ENCODE results near the gene PITPNM2.

PITPNM2 gene

GRCh38 chr12:123150744-123151456 is at the start of gene PITPNM2:
PITPNM2 (minus strand) TSS chr12:123151090; CDS start chr12:123034590, 116,500 bp downstream.
- DNase-seq: no peak

GRCh38 chr12:123200414-123200813 is 49.5 kb upstream of the PITPNM2 start:
- DNase-seq: no peak

GRCh38 chr12:123199936-123200335 is 49.0 kb upstream of the PITPNM2 start:
- no peak for DNase-seq

GRCh38 chr12:123187637-123188036 is 36.7 kb upstream of the PITPNM2 start:
- DNase-seq: no peak

- DNase-seq: no peak
Observed at GRCh38 chr12:123180171-123180570, 29.3 kb upstream of the PITPNM2 start.

GRCh38 chr12:123171967-123172366 is 21.1 kb upstream of the PITPNM2 start:
- DNase-seq: no peak

GRCh38 chr12:123167329-123167728 is 16.4 kb upstream of the PITPNM2 start:
- DNase-seq: no peak

GRCh38 chr12:123165537-123165936 is 14.6 kb upstream of the PITPNM2 start:
- no peak for DNase-seq

GRCh38 chr12:123164710-123165261 is 13.9 kb upstream of the PITPNM2 start:
- DNase-seq: no peak

- DNase-seq: no peak
Observed at GRCh38 chr12:123164222-123164621, 13.3 kb upstream of the PITPNM2 start.

GRCh38 chr12:123163227-123163626 is 12.3 kb upstream of the PITPNM2 start:
- no peak for DNase-seq

GRCh38 chr12:123160801-123161487 is 10.1 kb upstream of the PITPNM2 start:
- no peak for DNase-seq

- DNase-seq: no peak
Observed at GRCh38 chr12:123153906-123154305, 3.0 kb upstream of the PITPNM2 start.

- no peak for DNase-seq
Observed at GRCh38 chr12:123152833-123153232, 1.9 kb upstream of the PITPNM2 start.

- DNase-seq: no peak
Observed at GRCh38 chr12:123151457-123152454, 866 bp upstream of the PITPNM2 start.

GRCh38 chr12:123150275-123150743 is 581 bp downstream of the PITPNM2 start:
- no peak for DNase-seq

- DNase-seq: no peak
Observed at GRCh38 chr12:123149501-123150274, 1.2 kb downstream of the PITPNM2 start.

- no peak for DNase-seq
Observed at GRCh38 chr12:123149088-123149487, 1.8 kb downstream of the PITPNM2 start.

GRCh38 chr12:123148655-123149054 is 2.2 kb downstream of the PITPNM2 start:
- DNase-seq: no peak

- DNase-seq: no peak
Observed at GRCh38 chr12:123148223-123148622, 2.7 kb downstream of the PITPNM2 start.

- no peak for DNase-seq
Observed at GRCh38 chr12:123145211-123145610, 5.7 kb downstream of the PITPNM2 start.
